Activated T-cell treated with anti-CD3 and anti-CD28 coated beads for 4 hours (primary cell): ENCODE results near the gene CNMD.

Experiments used
- DNase-seq: peaks from one replicate; pipeline ENCODE4 v3.0.0-alpha.2; 2020

Gene CNMD

DNA sequence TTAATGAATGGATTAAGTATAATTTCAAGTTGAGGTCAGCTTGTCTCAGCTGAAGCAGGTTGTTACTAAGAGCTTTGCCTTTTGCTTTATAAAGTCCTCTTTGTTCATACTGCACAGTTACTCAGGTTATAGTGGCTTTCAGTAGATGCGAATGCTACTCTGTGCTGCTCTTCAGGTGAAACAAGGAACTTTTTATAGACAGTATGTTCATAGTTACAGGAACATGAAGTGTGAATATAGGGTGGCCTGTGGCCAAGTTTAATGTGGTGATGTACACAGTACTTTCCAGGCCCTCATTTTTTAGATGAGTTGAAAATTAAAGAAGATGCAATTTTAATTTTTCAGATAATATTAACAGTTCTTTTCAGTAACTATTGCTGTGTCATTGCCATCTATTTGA, 66.2 kb downstream of the CNMD start:
- no peak for DNase-seq

DNA sequence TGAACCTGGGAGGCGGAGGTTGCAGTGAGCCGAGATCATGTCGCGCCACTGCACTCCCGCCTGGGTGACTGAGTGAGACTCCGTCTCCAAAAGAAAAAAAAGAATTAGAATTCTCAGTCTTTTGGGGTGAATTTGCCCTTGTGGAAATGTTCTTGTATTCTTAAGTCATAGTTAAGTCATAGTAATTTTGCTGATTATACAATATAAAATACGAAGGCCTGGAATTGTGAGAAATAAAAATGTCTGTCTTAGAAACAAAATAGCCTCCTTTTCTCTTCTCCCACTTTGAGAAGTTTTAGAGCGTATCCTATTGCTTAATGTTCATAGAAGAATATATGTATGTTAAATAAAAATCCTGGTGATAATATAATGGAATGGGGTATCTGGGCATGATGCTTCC, 68.9 kb downstream of the CNMD start:
- no peak for DNase-seq

DNA sequence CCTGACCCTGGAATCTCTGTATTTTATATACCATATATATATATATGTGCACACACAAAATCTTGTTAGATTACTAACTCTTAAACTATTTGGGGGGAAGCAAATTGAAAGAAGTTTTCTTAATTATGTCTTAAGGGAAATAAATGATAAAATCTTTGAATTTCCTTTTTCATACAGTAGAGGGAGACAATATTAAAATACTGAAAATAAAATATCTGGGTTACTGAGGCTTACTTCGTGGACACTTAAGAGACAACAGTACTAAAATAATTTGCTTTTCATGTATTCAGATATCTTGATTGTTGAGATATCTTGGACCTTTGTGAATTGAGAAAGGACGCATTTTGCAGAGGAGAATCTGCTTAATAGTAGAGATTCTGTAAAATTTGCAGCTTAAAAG, 69.9 kb downstream of the CNMD start:
- DNase-seq: no peak

DNA sequence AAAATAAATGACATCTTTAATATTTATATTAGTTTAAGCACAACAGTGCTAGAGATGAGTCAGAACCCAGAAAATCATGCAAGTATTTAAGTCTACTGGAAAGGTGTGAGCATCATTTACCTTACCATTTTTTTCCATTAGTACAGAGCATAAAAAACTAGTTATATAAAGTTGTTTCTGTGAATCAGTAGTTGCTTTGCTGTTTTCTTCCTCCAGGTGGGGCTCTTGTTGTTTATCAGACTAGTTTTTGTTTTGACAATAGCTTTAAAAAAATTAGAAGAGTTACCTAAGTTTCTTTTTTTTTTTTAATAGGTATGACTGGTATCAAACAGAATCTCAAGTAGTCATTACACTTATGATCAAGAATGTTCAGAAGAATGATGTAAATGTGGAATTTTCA, 74.3 kb downstream of the CNMD start:
- DNase-seq: no peak

DNA sequence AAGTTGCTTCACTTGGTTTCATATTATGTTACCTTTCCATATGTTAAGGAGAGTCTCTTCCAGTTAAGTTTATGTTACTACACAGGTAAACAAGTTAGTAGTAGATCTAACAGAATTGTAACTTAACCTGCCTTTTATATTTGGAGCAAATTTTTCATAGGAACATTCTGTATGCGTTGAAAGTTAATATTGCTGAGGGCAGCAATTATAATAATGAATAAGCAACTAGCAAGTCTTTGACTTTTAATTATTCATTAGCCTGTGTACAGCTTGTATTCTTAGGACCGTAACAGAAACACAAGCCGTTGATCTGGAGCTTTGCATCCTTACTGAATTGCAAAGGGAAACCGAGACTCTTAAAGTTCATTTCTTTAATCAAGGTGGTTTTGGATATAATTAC, 75.3 kb downstream of the CNMD start:
- no peak for DNase-seq

DNA sequence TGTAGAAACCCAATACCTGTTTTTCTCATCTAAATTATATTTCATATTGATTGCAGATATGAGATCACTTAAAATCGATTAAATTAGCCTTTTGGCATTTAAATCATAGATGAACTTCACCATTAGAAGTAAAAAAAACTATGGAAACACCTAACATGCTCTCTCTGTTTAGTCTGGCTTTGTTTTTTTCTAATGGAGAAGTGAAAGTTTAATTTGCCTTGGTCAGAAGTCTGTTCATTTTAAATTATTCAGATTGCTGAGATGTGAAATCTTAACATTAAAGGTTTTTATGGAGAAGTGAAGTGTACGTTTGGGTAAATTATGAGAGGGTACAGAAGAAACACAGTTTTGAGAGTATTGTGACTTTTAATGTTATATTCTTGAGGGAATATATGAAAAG, 80.3 kb downstream of the CNMD start:
- DNase-seq: no peak
